ENCODE data around the gene CALML4.

CALML4 gene

GRCh38 chr15:68208636-68209240 lies 3.6 kb upstream of the CALML4 start:
- TF ChIP-seq SNAI2 (CRISPR knock-in tag; IDR thresholded peaks at IDR 0.05), result no peak

GRCh38 chr15:68208136-68208535 lies 3.0 kb upstream of the CALML4 start:
- ATAC-seq, result no peak

More at GRCh38 chr15:68208636-68209240, 3.6 kb upstream of the CALML4 start:
- ATAC-seq, result no peak

GRCh38 chr15:68207176-68207935 lies 2.2 kb upstream of the CALML4 start:
- TF ChIP-seq TCF4 (CRISPR knock-in tag; IDR thresholded peaks at IDR 0.05; ENCODE audit: borderline replicate concordance) (no peak), ZFP3 (CRISPR knock-in tag; IDR thresholded peaks at IDR 0.05) (no peak), ZC3H10 (CRISPR knock-in tag; IDR thresholded peaks at IDR 0.05) (no peak), OSR1 (CRISPR knock-in tag; IDR thresholded peaks at IDR 0.05) (no peak), ZNF8 (CRISPR knock-in tag; IDR thresholded peaks at IDR 0.05) (no peak), ZFP30 (CRISPR knock-in tag; IDR thresholded peaks at IDR 0.05) (no peak), ZNF70 (CRISPR knock-in tag; IDR thresholded peaks at IDR 0.05) (no peak), ISL1 (CRISPR knock-in tag; IDR thresholded peaks at IDR 0.05) (no peak)
- no peak for ATAC-seq

More at GRCh38 chr15:68208136-68208535, 3.0 kb upstream of the CALML4 start:
- TF ChIP-seq ZNF8 (CRISPR knock-in tag; IDR thresholded peaks at IDR 0.05), result no peak
- no peak for TF ChIP-seq ARNTL (CRISPR knock-in tag; IDR thresholded peaks at IDR 0.05; ENCODE audit: borderline replicate concordance, low read depth)
- TF ChIP-seq TSHZ2 (CRISPR knock-in tag; IDR thresholded peaks at IDR 0.05), result no peak
- no peak for TF ChIP-seq ZC3H10 (CRISPR knock-in tag; IDR thresholded peaks at IDR 0.05)
- no peak for TF ChIP-seq PPARA (CRISPR knock-in tag; IDR thresholded peaks at IDR 0.05; ENCODE audit: borderline replicate concordance)
- TF ChIP-seq RARB (CRISPR knock-in tag; IDR thresholded peaks at IDR 0.05), result no peak
- no peak for TF ChIP-seq CSRNP3 (CRISPR knock-in tag; IDR thresholded peaks at IDR 0.05)
- TF ChIP-seq ESRRG (CRISPR knock-in tag; IDR thresholded peaks at IDR 0.05), result no peak
- no peak for TF ChIP-seq OSR1 (CRISPR knock-in tag; IDR thresholded peaks at IDR 0.05)
- TF ChIP-seq CSDC2 (CRISPR knock-in tag; IDR thresholded peaks at IDR 0.05), result no peak
- no peak for TF ChIP-seq CREB5 (CRISPR knock-in tag; IDR thresholded peaks at IDR 0.05; ENCODE audit: low read depth)

- no peak for ATAC-seq
- no peak for TF ChIP-seq ESRRG (CRISPR knock-in tag; IDR thresholded peaks at IDR 0.05)
- TF ChIP-seq ZNF565 (CRISPR knock-in tag; conservative IDR thresholded peaks at IDR 0.05; ENCODE audit: low read depth), result no peak
- no peak for TF ChIP-seq ZFP3 (CRISPR knock-in tag; IDR thresholded peaks at IDR 0.05)
- no peak for TF ChIP-seq TOX (CRISPR knock-in tag; IDR thresholded peaks at IDR 0.05; ENCODE audit: borderline replicate concordance)
- TF ChIP-seq ARNTL (CRISPR knock-in tag; IDR thresholded peaks at IDR 0.05; ENCODE audit: borderline replicate concordance, low read depth), result no peak
- TF ChIP-seq PPARA (CRISPR knock-in tag; IDR thresholded peaks at IDR 0.05; ENCODE audit: borderline replicate concordance), result no peak
- no peak for TF ChIP-seq TSHZ2 (CRISPR knock-in tag; IDR thresholded peaks at IDR 0.05)
- TF ChIP-seq ISL1 (CRISPR knock-in tag; IDR thresholded peaks at IDR 0.05), result no peak
- TF ChIP-seq CREB5 (CRISPR knock-in tag; IDR thresholded peaks at IDR 0.05; ENCODE audit: low read depth), result no peak
- no peak for TF ChIP-seq ZC3H10 (CRISPR knock-in tag; IDR thresholded peaks at IDR 0.05)
- TF ChIP-seq PATZ1 (CRISPR knock-in tag; IDR thresholded peaks at IDR 0.05; ENCODE audit: borderline replicate concordance), result no peak
- no peak for TF ChIP-seq OSR1 (CRISPR knock-in tag; IDR thresholded peaks at IDR 0.05)
- no peak for TF ChIP-seq ZFP30 (CRISPR knock-in tag; IDR thresholded peaks at IDR 0.05)
- TF ChIP-seq RARB (CRISPR knock-in tag; IDR thresholded peaks at IDR 0.05), result no peak
- TF ChIP-seq GLIS3 (CRISPR knock-in tag; IDR thresholded peaks at IDR 0.05), result no peak
These were observed 1.6 kb upstream of the CALML4 start for GRCh38 chr15:68206711-68207151.

Measured in SK-N-SH treated with all-trans-retinoic acid at 6 μM for 48 hours (cell line).